ENCODE results near the gene CDH4. TPM values are rescaled to one million over a fixed set of nuclear protein-coding genes. Genes with fewer than 3 reads are reported as not detected.

The CDH4 gene
- total RNA-seq, 1 experiment from 2014 or later: 3.9 TPM

GRCh38 chr20:61756966-61757677, 505.1 kb downstream of the CDH4 start:
- H3K27me3 ChIP-seq (ENCODE audit: control insufficient read depth, insufficient read depth, low read length): no peaks in the 10 kb centered on the region; the same call in 1 of the 2 replicates
- DNase-seq: no peak
- no peak overlapping the region for H3K4me3 ChIP-seq (ENCODE audit: insufficient read depth, low read depth, low read length)
- H3K36me3 ChIP-seq (replicated peaks; ENCODE audit: control insufficient read depth, insufficient read depth, low read length): no peaks in the 10 kb centered on the region

GRCh38 chr20:61757678-61758563, 505.9 kb downstream of the CDH4 start:
- no peak for DNase-seq
- Histone ChIP-seq H3K27me3 (ENCODE audit: control insufficient read depth, insufficient read depth, low read length) (no peaks in the 10 kb centered on the region; the same call in 1 of the 2 replicates), H3K36me3 (replicated peaks; ENCODE audit: control insufficient read depth, insufficient read depth, low read length) (no peaks in the 10 kb centered on the region), H3K4me3 (ENCODE audit: insufficient read depth, low read depth, low read length) (no peak overlapping the region)

GRCh38 chr20:61758564-61759200, 506.6 kb downstream of the CDH4 start:
- DNase-seq: no peak
- no peaks in the 10 kb centered on the region; the same call in 1 of the 2 replicates for H3K27me3 ChIP-seq (ENCODE audit: control insufficient read depth, insufficient read depth, low read length)
- H3K36me3 ChIP-seq (replicated peaks; ENCODE audit: control insufficient read depth, insufficient read depth, low read length): no peaks in the 10 kb centered on the region
- no peak overlapping the region for H3K4me3 ChIP-seq (ENCODE audit: insufficient read depth, low read depth, low read length)

- Histone ChIP-seq H3K36me3 (replicated peaks; ENCODE audit: control insufficient read depth, insufficient read depth, low read length) (no peaks in the 10 kb centered on the region), H3K27me3 (ENCODE audit: control insufficient read depth, insufficient read depth, low read length) (no peaks in the 10 kb centered on the region; the same call in 1 of the 2 replicates), H3K4me3 (ENCODE audit: insufficient read depth, low read depth, low read length) (no peak overlapping the region)
- no peak for DNase-seq
Measured at GRCh38 chr20:61759286-61760065, 507.4 kb downstream of the CDH4 start.

GRCh38 chr20:61760321-61760720, 508.3 kb downstream of the CDH4 start:
- H3K4me3 ChIP-seq (ENCODE audit: insufficient read depth, low read depth, low read length): no peak overlapping the region
- H3K27me3 ChIP-seq (ENCODE audit: control insufficient read depth, insufficient read depth, low read length): no peaks in the 10 kb centered on the region; the same call in 1 of the 2 replicates
- DNase-seq: no peak

GRCh38 chr20:61760731-61761130, 508.7 kb downstream of the CDH4 start:
- no peak overlapping the region for H3K4me3 ChIP-seq (ENCODE audit: insufficient read depth, low read depth, low read length)
- H3K27me3 ChIP-seq (ENCODE audit: control insufficient read depth, insufficient read depth, low read length): no peaks in the 10 kb centered on the region; the same call in 1 of the 2 replicates
- H3K36me3 ChIP-seq (replicated peaks; ENCODE audit: control insufficient read depth, insufficient read depth, low read length): no peaks in the 10 kb centered on the region
- no peak for DNase-seq

More at GRCh38 chr20:61760321-61760720, 508.3 kb downstream of the CDH4 start:
- H3K36me3 ChIP-seq (replicated peaks; ENCODE audit: control insufficient read depth, insufficient read depth, low read length): no peaks in the 10 kb centered on the region

GRCh38 chr20:61761453-61762166, 509.5 kb downstream of the CDH4 start:
- DNase-seq: no peak

GRCh38 chr20:61762167-61762710, 510.2 kb downstream of the CDH4 start:
- Histone ChIP-seq H3K36me3 (replicated peaks; ENCODE audit: control insufficient read depth, insufficient read depth, low read length) (no peaks in the 10 kb centered on the region), H3K4me3 (ENCODE audit: insufficient read depth, low read depth, low read length) (no peak overlapping the region), H3K27me3 (ENCODE audit: control insufficient read depth, insufficient read depth, low read length) (no peaks in the 10 kb centered on the region; the same call in 1 of the 2 replicates)
- no peak for DNase-seq

More at GRCh38 chr20:61761453-61762166, 509.5 kb downstream of the CDH4 start:
- Histone ChIP-seq H3K27me3 (ENCODE audit: control insufficient read depth, insufficient read depth, low read length) (no peaks in the 10 kb centered on the region; the same call in 1 of the 2 replicates), H3K4me3 (ENCODE audit: insufficient read depth, low read depth, low read length) (no peak overlapping the region), H3K36me3 (replicated peaks; ENCODE audit: control insufficient read depth, insufficient read depth, low read length) (no peaks in the 10 kb centered on the region)

GRCh38 chr20:61762886-61763739, 511.1 kb downstream of the CDH4 start:
- no peaks in the 10 kb centered on the region; the same call in 1 of the 2 replicates for H3K27me3 ChIP-seq (ENCODE audit: control insufficient read depth, insufficient read depth, low read length)
- DNase-seq: no peak

GRCh38 chr20:61763740-61764400, 511.8 kb downstream of the CDH4 start:
- Histone ChIP-seq H3K27me3 (ENCODE audit: control insufficient read depth, insufficient read depth, low read length) (no peaks in the 10 kb centered on the region; the same call in 1 of the 2 replicates), H3K36me3 (replicated peaks; ENCODE audit: control insufficient read depth, insufficient read depth, low read length) (no peaks in the 10 kb centered on the region), H3K4me3 (ENCODE audit: insufficient read depth, low read depth, low read length) (no peak overlapping the region)
- DNase-seq: no peak

More at GRCh38 chr20:61762886-61763739, 511.1 kb downstream of the CDH4 start:
- Histone ChIP-seq H3K36me3 (replicated peaks; ENCODE audit: control insufficient read depth, insufficient read depth, low read length) (no peaks in the 10 kb centered on the region), H3K4me3 (ENCODE audit: insufficient read depth, low read depth, low read length) (no peak overlapping the region)

- H3K36me3 ChIP-seq (replicated peaks; ENCODE audit: control insufficient read depth, insufficient read depth, low read length): no peaks in the 10 kb centered on the region
- H3K27me3 ChIP-seq (ENCODE audit: control insufficient read depth, insufficient read depth, low read length): no peaks in the 10 kb centered on the region; the same call in 1 of the 2 replicates
- no peak overlapping the region for H3K4me3 ChIP-seq (ENCODE audit: insufficient read depth, low read depth, low read length)
- DNase-seq: no peak
Measured at GRCh38 chr20:61764471-61765025, 512.5 kb downstream of the CDH4 start.
